ENCODE data around the gene B3GAT1.

B3GAT1 gene

GRCh38 chr11:134360050-134360835 is 51.8 kb downstream of the B3GAT1 start:
- in situ Hi-C loops (cut with MboI; ENCODE audit: low pct_unique_long_range_greater_than_20kb, low sequenced_read_pairs, unreplicated experiment) = no loop called here
- peak; percentile 91 for DNase-seq (ENCODE audit: low spot score)
- TF ChIP-seq CTCF (IDR thresholded peaks at IDR 0.05; ENCODE audit: extremely low read depth, insufficient read depth, missing control alignments) = peak; percentile 94

GRCh38 chr11:134359646-134360045 is 52.4 kb downstream of the B3GAT1 start:
- no peak for TF ChIP-seq CTCF (IDR thresholded peaks at IDR 0.05; ENCODE audit: extremely low read depth, insufficient read depth, missing control alignments)
- no peak for DNase-seq (ENCODE audit: low spot score)
- in situ Hi-C loops (cut with MboI; ENCODE audit: low pct_unique_long_range_greater_than_20kb, low sequenced_read_pairs, unreplicated experiment) = no loop called here

GRCh38 chr11:134358856-134359490 is 53.1 kb downstream of the B3GAT1 start:
- no peak for DNase-seq (ENCODE audit: low spot score)
- in situ Hi-C loops (cut with MboI; ENCODE audit: low pct_unique_long_range_greater_than_20kb, low sequenced_read_pairs, unreplicated experiment) = no loop called here
- no peak for TF ChIP-seq CTCF (IDR thresholded peaks at IDR 0.05; ENCODE audit: extremely low read depth, insufficient read depth, missing control alignments)

GRCh38 chr11:134358165-134358855 is 53.7 kb downstream of the B3GAT1 start:
- in situ Hi-C loops (cut with MboI; ENCODE audit: low pct_unique_long_range_greater_than_20kb, low sequenced_read_pairs, unreplicated experiment) = no loop called here
- no peak for DNase-seq (ENCODE audit: low spot score)
- no peak for TF ChIP-seq CTCF (IDR thresholded peaks at IDR 0.05; ENCODE audit: extremely low read depth, insufficient read depth, missing control alignments)

- in situ Hi-C loops (cut with MboI; ENCODE audit: low pct_unique_long_range_greater_than_20kb, low sequenced_read_pairs, unreplicated experiment) = no loop called here
- no peak for DNase-seq (ENCODE audit: low spot score)
Measured at GRCh38 chr11:134357545-134357839, 54.5 kb downstream of the B3GAT1 start.

More at GRCh38 chr11:134357545-134357839, 54.5 kb downstream of the B3GAT1 start:
- TF ChIP-seq CTCF (IDR thresholded peaks at IDR 0.05; ENCODE audit: extremely low read depth, insufficient read depth, missing control alignments) = no peak
